GM12878 (cell line): ENCODE results near the gene MAP4K4. TPM values are rescaled to one million over a fixed set of nuclear protein-coding genes. Genes with fewer than 3 reads are reported as not detected.

Experiments
- ATAC-seq: fragments of 200-7000 bp; cut with Tn5 transposase; 3 replicates; pipeline ENCODE4 v1.9.1; 2020; ENCODE audit warnings: mild to moderate bottlenecking, moderate library complexity
- BruUV-seq: library from RNA; stranded (reverse); fragments of 400-500 nt; replicated peaks from 2 replicates; lab custom pipeline; 2021; lab: Mats Ljungman, UMichigan
- CTCF ChIA-PET: fragments of 300-600 bp; sonication (Branson Sonifier 250); formaldehyde crosslinking; extraction: SDS; loops from one replicate; lab custom pipeline; 2021; ENCODE audit warnings: inconsistent platforms; lab: Yijun Ruan, JAX
- POLR2A ChIA-PET: fragments of 350-600 bp; formaldehyde crosslinking; extraction: SDS; loops from one replicate; lab custom pipeline; 2021; ENCODE audit warnings: inconsistent platforms; lab: Charles Lee
- RAD21 ChIA-PET: fragments of 300-600 bp; sonication (Branson Sonifier 250); formaldehyde crosslinking; loops from one replicate; lab custom pipeline; 2023; ENCODE audit warnings: antibody characterized with exemption; ENCODE audit not compliant: unreplicated experiment; lab: Charles Lee
- SMC1A ChIA-PET: fragments of 300-600 bp; sonication (Branson Sonifier 250); formaldehyde crosslinking; loops from one replicate; lab custom pipeline; 2023; ENCODE audit not compliant: unreplicated experiment, uncharacterized antibody; lab: Charles Lee
- DNase-seq: peaks from one replicate; pipeline ENCODE4 v3.0.0-alpha.2; 2011; ENCODE audit warnings: low read depth, low spot score
- FAIRE-seq: peaks from 3 replicates; lab custom pipeline; 2011; peaks lifted over from hg19 to GRCh38; lab: Jason Lieb, UNC
- H2AFZ ChIP-seq: 2 replicates; pipeline ENCODE4 v1.6.0; 2011; ENCODE audit warnings: low read depth, low read length, control low read depth; ENCODE audit not compliant: control insufficient read depth
- H3K27ac ChIP-seq: 2 replicates; pipeline ENCODE4 v1.5.1; 2011; ENCODE audit warnings: control low read depth; ENCODE audit not compliant: control insufficient read depth, insufficient read depth
- H3K27me3 ChIP-seq, 2 experiments: replicated peaks in 1 of 2; 2 replicates each; pipeline versions ENCODE4 v1.6.0 to v1.6.1; 2011; ENCODE audit warnings: low read length in 1 of 2; ENCODE audit not compliant: control insufficient read depth in 2 of 2, insufficient read depth in 2 of 2
- H3K36me3 ChIP-seq, 2 experiments: 2 replicates each; pipeline ENCODE4 v1.5.1; 2011; ENCODE audit warnings: low read length in 1 of 2; ENCODE audit not compliant: control insufficient read depth in 2 of 2, insufficient read depth in 2 of 2
- H3K4me1 ChIP-seq: 2 replicates; pipeline ENCODE4 v1.6.1; 2011; ENCODE audit warnings: mild to moderate bottlenecking, low read length, moderate library complexity, mixed read lengths; ENCODE audit not compliant: control insufficient read depth, insufficient read depth
- H3K4me2 ChIP-seq: 2 replicates; pipeline ENCODE4 v1.6.0; 2011; ENCODE audit warnings: control low read depth; ENCODE audit not compliant: control insufficient read depth, insufficient read depth
- H3K4me3 ChIP-seq: fragments of 200-600 bp; sonication (generic); 2 replicates; pipeline ENCODE4 v1.5.1; 2016
- H3K79me2 ChIP-seq: 2 replicates; pipeline ENCODE4 v1.6.0; 2011; ENCODE audit warnings: low read length; ENCODE audit not compliant: control insufficient read depth, insufficient read depth
- H3K9ac ChIP-seq: 2 replicates; pipeline ENCODE4 v1.8.0; 2011; ENCODE audit warnings: low read length, control low read depth, mixed read lengths; ENCODE audit not compliant: control insufficient read depth, insufficient read depth
- H3K9me3 ChIP-seq: replicated peaks from 3 replicates; pipeline ENCODE4 v1.5.1; 2011; ENCODE audit warnings: mild to moderate bottlenecking, low read length; ENCODE audit not compliant: control insufficient read depth, insufficient read depth
- H4K20me1 ChIP-seq: 2 replicates; pipeline ENCODE4 v1.6.0; 2011; ENCODE audit not compliant: control insufficient read depth, insufficient read depth
- BMI1 ChIP-seq: fragments of 450-650 bp; IDR thresholded peaks from 2 replicates; pipeline ENCODE4 v1.6.1; 2016; ENCODE audit warnings: mild to moderate bottlenecking, moderate library complexity, borderline replicate concordance
- BRCA1 ChIP-seq: IDR thresholded peaks from 2 replicates; pipeline ENCODE4 v1.6.1; 2011; ENCODE audit warnings: low read depth, low read length, improper control_type of control experiment
- EZH2 ChIP-seq: IDR thresholded peaks from 2 replicates; pipeline ENCODE4 v1.6.1; 2012; ENCODE audit warnings: low read depth, mild to moderate bottlenecking, control low read depth, inconsistent platforms, low read length, borderline replicate concordance; ENCODE audit not compliant: control insufficient read depth
- GATAD2B ChIP-seq: fragments of 450-650 bp; conservative IDR thresholded peaks from 2 replicates; pipeline ENCODE4 v1.6.1; 2017; ENCODE audit warnings: low read depth, mild to moderate bottlenecking, moderate library complexity
- HDAC2 ChIP-seq: fragments of 200-600 bp; sonication (generic); IDR thresholded peaks from 2 replicates; pipeline ENCODE4 v1.6.1; 2017
- JUNB ChIP-seq: IDR thresholded peaks from 2 replicates; pipeline ENCODE4 v1.6.1; 2016; ENCODE audit warnings: antibody characterized with exemption, mild to moderate bottlenecking
- KAT2A ChIP-seq: conservative IDR thresholded peaks from 2 replicates; pipeline ENCODE4 v1.6.1; 2011; ENCODE audit warnings: low read depth, low read length; ENCODE audit not compliant: control insufficient read depth
- KLF5 ChIP-seq: fragments of 450-650 bp; IDR thresholded peaks from 2 replicates; pipeline ENCODE4 v1.6.1; 2014; ENCODE audit warnings: mild to moderate bottlenecking; ENCODE audit not compliant: partially characterized antibody
- MEF2B ChIP-seq: fragments of 450-650 bp; IDR thresholded peaks from 2 replicates; pipeline ENCODE4 v1.6.1; 2018; ENCODE audit warnings: mild to moderate bottlenecking, moderate library complexity; ENCODE audit not compliant: partially characterized antibody, poor library complexity, severe bottlenecking
- MLLT1 ChIP-seq: fragments of 450-650 bp; IDR thresholded peaks from 2 replicates; pipeline ENCODE4 v1.6.1; 2016; ENCODE audit warnings: mild to moderate bottlenecking
- MYB ChIP-seq: fragments of 150-350 bp; IDR thresholded peaks from 2 replicates; pipeline ENCODE4 v1.6.1; 2014; ENCODE audit warnings: mild to moderate bottlenecking, low read depth, low read length, borderline replicate concordance
- NKRF ChIP-seq: fragments of 450-650 bp; conservative IDR thresholded peaks from 2 replicates; pipeline ENCODE4 v1.6.1; 2017; ENCODE audit warnings: mild to moderate bottlenecking, moderate library complexity
- NR2F1 ChIP-seq: fragments of 450-650 bp; conservative IDR thresholded peaks from 2 replicates; pipeline ENCODE4 v1.6.1; 2017; ENCODE audit warnings: mild to moderate bottlenecking
- PKNOX1 ChIP-seq: fragments of 450-650 bp; IDR thresholded peaks from 2 replicates; pipeline ENCODE4 v1.6.1; 2016; ENCODE audit warnings: mild to moderate bottlenecking
- STAT3 ChIP-seq: IDR thresholded peaks from 2 replicates; pipeline ENCODE4 v1.6.1; 2011; ENCODE audit warnings: low read depth, low read length, improper control_type of control experiment
- ZNF207 ChIP-seq: fragments of 450-650 bp; IDR thresholded peaks from 2 replicates; pipeline ENCODE4 v1.6.1; 2014; ENCODE audit warnings: antibody characterized with exemption, mild to moderate bottlenecking, borderline replicate concordance
- WGBS: methylation state at CpG from one replicate; pipeline ENCODE4 v1.1.6; 2016; ENCODE audit warnings: low lambda C conversion rate; ENCODE audit not compliant: insufficient replicate concordance, insufficient coverage; ENCODE audit errors: missing lambda C conversion rate; 5-methylcytosine and 5-hydroxymethylcytosine counted together
- in situ Hi-C: fragments of 300-500 bp; cut with MboI; formaldehyde crosslinking; loops from 9 replicates; pipeline ENCODE4 v1.14.3; 2018; ENCODE audit warnings: mixed read lengths
- intact Hi-C: fragments of 100-400 bp; cut with micrococcal nuclease; formaldehyde crosslinking; loops from one replicate; pipeline ENCODE4 v1.14.2; 2022; ENCODE audit not compliant: unreplicated experiment
- polyA plus RNA-seq, 11 experiments: library from polyadenylated mRNA; depleted of rRNA in 4 of 11; unstranded in 6 of 11; stranded (reverse) in 5 of 11; fragments of >200 nt; fragmentation: Nextera tagmentation in 4 of 11; fragmentation: Illumina TruSeq in 1 of 11; extraction: Ambion mirVana in 4 of 11; extraction: Trizol in 1 of 11; gene quantifications; 1 replicate in 1 of 11; 2 replicates in 10 of 11; pipeline versions ENCODE4 v1.2.1 to v1.2.3, GENCODE V29; 2011 to 2016; ENCODE audit warnings: inconsistent platforms in 2 of 11, missing spikeins in 2 of 11, low read depth in 1 of 11
- total RNA-seq, 4 experiments: library from RNA; depleted of rRNA in 3 of 4; stranded (reverse); fragments of >200 nt in 3 of 4; fragmentation: Illumina TruSeq in 1 of 4; extraction: Trizol in 1 of 4; gene quantifications; 2 replicates each; pipeline versions ENCODE4 v1.2.1 to v1.2.3, GENCODE V29; 2013 to 2021

Gene MAP4K4
- total and polyA plus RNA-seq, 10 of the 15 experiments (the other 5 are each of a cell fraction or from before 2014, with no cell fraction given): 1.9 to 50.4 (median 9.7) TPM

- TF ChIP-seq NKRF: no peak
Observed at GRCh38 chr2:101833890-101834523, 136.5 kb downstream of the MAP4K4 start (continued).

- SMC1A ChIA-PET: interaction anchor here (0.7 to 1.1 kb wide), 3 partner anchors 10 to 38 kb away, joined by 3 read pairs; no protein-coding TSS in a partner anchor
- H3K79me2 ChIP-seq: no peaks in the 10 kb centered on the region
- H3K9ac ChIP-seq: no peak overlapping the region
- TF ChIP-seq KLF5: no peak
- no peak for TF ChIP-seq EZH2
- no peak for TF ChIP-seq PKNOX1
- no peak for TF ChIP-seq NR2F1
- no peak for TF ChIP-seq BRCA1
- TF ChIP-seq BMI1: no peak
- no peak for TF ChIP-seq GATAD2B
- no peak for TF ChIP-seq MYB
- TF ChIP-seq MEF2B: no peak
- TF ChIP-seq STAT3: no peak
- TF ChIP-seq KAT2A: no peak
- no peak for TF ChIP-seq JUNB
- TF ChIP-seq MLLT1: no peak
- no peak for TF ChIP-seq ZNF207
- no peak for TF ChIP-seq HDAC2
- no peaks in the 10 kb centered on the region for H3K4me1 ChIP-seq
- ATAC-seq (no peak), FAIRE-seq (no peak), DNase-seq (no peak)
- CTCF ChIA-PET: interaction anchor here (0.7 to 1.7 kb wide), 4 partner anchors 14 to 497 kb away, joined by 3 to 6 read pairs (median 4); no protein-coding TSS in a partner anchor
- H3K4me2 ChIP-seq: no peak overlapping the region
- in situ Hi-C loops (no loop called here), intact Hi-C loops (loop anchor here (10.0 kb wide), 1 partner anchor 213 kb away; no protein-coding TSS in a partner anchor)
- no peaks in the 10 kb centered on the region for H3K9me3 ChIP-seq
- peaks cover 0 to 1% of the 10 kb centered on the region in 2 experiments; a peak in 1 of 4 replicates for H3K36me3 ChIP-seq
- no peaks in the 10 kb centered on the region for H3K27me3 ChIP-seq
- no peak overlapping the region for H3K4me3 ChIP-seq
- H2AFZ ChIP-seq: no peak overlapping the region
- no peaks in the 10 kb centered on the region for H4K20me1 ChIP-seq
- WGBS: 57% methylated on average over 3 of the region's 3 CpGs
- no peak overlapping the region for H3K27ac ChIP-seq
- RAD21 ChIA-PET: interaction anchor here (0.6 kb wide), 1 partner anchor 81 kb away, joined by 3 read pairs; no protein-coding TSS in a partner anchor
- POLR2A ChIA-PET: no interaction called here
- BruUV-seq: no TSS peak
Observed at GRCh38 chr2:101837354-101837753, 139.8 kb downstream of the MAP4K4 start.
